Activated naive CD8-positive, alpha-beta T cell treated with anti-CD3 and anti-CD28 coated beads, Interleukin-2, amount 50 U/mL, for 24 hours (primary cell): ENCODE data around the gene FAM204A.

Experiments used
- ATAC-seq: fragments of 150-1000 bp; cut with Tn5 transposase; one replicate; pipeline ENCODE4 v1.10.0; 2021
- DNase-seq: peaks from one replicate; pipeline ENCODE4 v3.0.0; 2021
- H3K27ac Mint-ChIP-seq: one replicate; pipeline ENCODE4 v1.8.0; 2021; ENCODE audit warnings: mild to moderate bottlenecking, mixed read lengths
- H3K27me3 Mint-ChIP-seq: one replicate; pipeline ENCODE4 v1.8.0; 2021; ENCODE audit warnings: mixed read lengths
- H3K36me3 Mint-ChIP-seq: one replicate; pipeline ENCODE4 v1.8.0; 2021; ENCODE audit warnings: low read depth, mixed read lengths
- H3K4me1 Mint-ChIP-seq: one replicate; pipeline ENCODE4 v1.8.0; 2021; ENCODE audit warnings: mixed read lengths
- H3K4me3 Mint-ChIP-seq: one replicate; pipeline ENCODE4 v1.8.0; 2021; ENCODE audit warnings: mild to moderate bottlenecking, moderate library complexity, mixed read lengths
- H3K9me3 Mint-ChIP-seq: one replicate; pipeline ENCODE4 v1.8.0; 2021; ENCODE audit warnings: mixed read lengths

FAM204A gene

GRCh38 chr10:118277871-118278270, 64.3 kb downstream of the FAM204A start:
- Mint-ChIP-seq H3K9me3 (peaks cover 6% of the 10 kb centered on the region), H3K27me3 (peaks cover 4% of the 10 kb centered on the region), H3K4me3 (no peak overlapping the region), H3K4me1 (no peaks in the 10 kb centered on the region), H3K36me3 (no peaks in the 10 kb centered on the region), H3K27ac (no peak overlapping the region)
- ATAC-seq = no peak
- DNase-seq = no peak

GRCh38 chr10:118276727-118277126, 65.4 kb downstream of the FAM204A start:
- DNase-seq = no peak
- H3K27ac Mint-ChIP-seq = no peak overlapping the region
- peaks cover 6% of the 10 kb centered on the region for H3K9me3 Mint-ChIP-seq
- no peak overlapping the region for H3K4me3 Mint-ChIP-seq
- no peak for ATAC-seq
- no peaks in the 10 kb centered on the region for H3K4me1 Mint-ChIP-seq
- no peaks in the 10 kb centered on the region for H3K36me3 Mint-ChIP-seq
- peaks cover 7% of the 10 kb centered on the region for H3K27me3 Mint-ChIP-seq

DNA sequence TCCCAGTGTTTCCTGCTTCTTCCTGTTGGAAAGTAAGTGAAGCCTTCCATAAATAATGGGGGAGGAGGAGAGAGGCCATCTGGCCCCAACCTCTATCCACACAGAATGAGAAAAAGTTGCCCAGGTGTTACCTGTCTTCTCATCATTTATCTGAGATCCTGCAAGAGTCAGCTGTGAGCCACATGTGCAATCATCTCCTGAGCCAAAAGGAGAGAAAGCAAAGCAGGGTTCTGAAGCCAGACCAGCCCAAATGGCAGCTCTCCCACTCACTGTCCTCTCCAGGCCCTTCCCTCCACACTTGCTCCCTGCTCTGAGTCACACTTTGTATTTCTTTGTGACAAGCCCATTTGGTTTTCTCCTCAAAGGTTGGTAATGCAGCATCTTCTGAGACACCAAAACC, 65.9 kb downstream of the FAM204A start:
- Mint-ChIP-seq H3K27ac (no peak overlapping the region), H3K27me3 (peaks cover 7% of the 10 kb centered on the region), H3K4me3 (no peak overlapping the region), H3K9me3 (peaks cover 6% of the 10 kb centered on the region), H3K36me3 (no peaks in the 10 kb centered on the region), H3K4me1 (no peaks in the 10 kb centered on the region)
- no peak for DNase-seq
- no peak for ATAC-seq

- H3K4me3 Mint-ChIP-seq = no peak overlapping the region
- no peaks in the 10 kb centered on the region for H3K4me1 Mint-ChIP-seq
- no peaks in the 10 kb centered on the region for H3K36me3 Mint-ChIP-seq
- DNase-seq (no peak), ATAC-seq (no peak)
- peaks cover 24% of the 10 kb centered on the region for H3K27me3 Mint-ChIP-seq
- H3K9me3 Mint-ChIP-seq = peaks cover 6% of the 10 kb centered on the region
- H3K27ac Mint-ChIP-seq = no peak overlapping the region
These were observed 68.5 kb downstream of the FAM204A start for GRCh38 chr10:118273662-118274061.

GRCh38 chr10:118272767-118273166, 69.4 kb downstream of the FAM204A start:
- no peak for ATAC-seq
- Mint-ChIP-seq H3K27ac (no peak overlapping the region), H3K9me3 (peaks cover 6% of the 10 kb centered on the region), H3K36me3 (no peaks in the 10 kb centered on the region), H3K4me1 (no peaks in the 10 kb centered on the region), H3K4me3 (no peak overlapping the region), H3K27me3 (peaks cover 29% of the 10 kb centered on the region)
- no peak for DNase-seq

GRCh38 chr10:118272149-118272721, 69.9 kb downstream of the FAM204A start:
- peaks cover 31% of the 10 kb centered on the region for H3K27me3 Mint-ChIP-seq
- ATAC-seq (no peak), DNase-seq (no peak)
- no peaks in the 10 kb centered on the region for H3K4me1 Mint-ChIP-seq
- no peak overlapping the region for H3K27ac Mint-ChIP-seq
- no peaks in the 10 kb centered on the region for H3K36me3 Mint-ChIP-seq
- peaks cover under 1% of the 10 kb centered on the region for H3K9me3 Mint-ChIP-seq
- H3K4me3 Mint-ChIP-seq = no peak overlapping the region

DNA sequence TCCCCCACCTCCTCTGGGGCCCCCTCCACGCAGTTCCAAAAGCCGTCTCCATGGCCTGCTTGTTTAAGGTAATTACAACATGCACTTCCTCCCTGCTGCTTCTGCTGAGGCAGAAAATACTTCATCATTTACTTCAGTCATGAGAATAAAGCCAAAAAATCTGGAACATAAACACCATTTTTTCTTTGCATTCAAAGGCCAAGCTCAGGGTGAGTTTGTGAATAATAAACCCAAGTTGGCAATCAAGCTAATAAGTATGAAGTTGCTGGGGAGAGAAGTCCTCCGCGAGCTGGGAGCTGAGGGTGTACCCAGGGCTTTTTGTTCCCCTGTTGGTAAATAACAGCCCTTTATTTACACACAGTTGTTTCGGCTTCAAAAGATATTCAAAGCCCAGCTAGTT, 70.5 kb downstream of the FAM204A start:
- no peak for ATAC-seq
- Mint-ChIP-seq H3K9me3 (no peaks in the 10 kb centered on the region), H3K4me1 (no peaks in the 10 kb centered on the region), H3K27me3 (peaks cover 36% of the 10 kb centered on the region), H3K27ac (no peak overlapping the region), H3K4me3 (no peak overlapping the region), H3K36me3 (no peaks in the 10 kb centered on the region)
- DNase-seq = no peak

GRCh38 chr10:118266098-118266748, 75.9 kb downstream of the FAM204A start:
- Mint-ChIP-seq H3K4me1 (no peaks in the 10 kb centered on the region), H3K27ac (no peak overlapping the region), H3K36me3 (no peaks in the 10 kb centered on the region), H3K27me3 (peaks cover 53% of the 10 kb centered on the region), H3K9me3 (no peaks in the 10 kb centered on the region), H3K4me3 (no peak overlapping the region)
- DNase-seq = no peak
- no peak for ATAC-seq

GRCh38 chr10:118264838-118265470, 77.2 kb downstream of the FAM204A start:
- DNase-seq (no peak), ATAC-seq (no peak)
- H3K4me1 Mint-ChIP-seq = no peaks in the 10 kb centered on the region
- no peak overlapping the region for H3K4me3 Mint-ChIP-seq
- H3K36me3 Mint-ChIP-seq = no peaks in the 10 kb centered on the region
- no peak overlapping the region for H3K27ac Mint-ChIP-seq
- H3K9me3 Mint-ChIP-seq = no peaks in the 10 kb centered on the region
- peaks cover 55% of the 10 kb centered on the region for H3K27me3 Mint-ChIP-seq

- H3K27me3 Mint-ChIP-seq = peaks cover 54% of the 10 kb centered on the region
- no peaks in the 10 kb centered on the region for H3K36me3 Mint-ChIP-seq
- ATAC-seq (no peak), DNase-seq (no peak)
- no peaks in the 10 kb centered on the region for H3K9me3 Mint-ChIP-seq
- H3K4me1 Mint-ChIP-seq = no peaks in the 10 kb centered on the region
- H3K27ac Mint-ChIP-seq = no peak overlapping the region
- H3K4me3 Mint-ChIP-seq = no peak overlapping the region
These were observed 77.9 kb downstream of the FAM204A start for GRCh38 chr10:118264252-118264651.

DNA sequence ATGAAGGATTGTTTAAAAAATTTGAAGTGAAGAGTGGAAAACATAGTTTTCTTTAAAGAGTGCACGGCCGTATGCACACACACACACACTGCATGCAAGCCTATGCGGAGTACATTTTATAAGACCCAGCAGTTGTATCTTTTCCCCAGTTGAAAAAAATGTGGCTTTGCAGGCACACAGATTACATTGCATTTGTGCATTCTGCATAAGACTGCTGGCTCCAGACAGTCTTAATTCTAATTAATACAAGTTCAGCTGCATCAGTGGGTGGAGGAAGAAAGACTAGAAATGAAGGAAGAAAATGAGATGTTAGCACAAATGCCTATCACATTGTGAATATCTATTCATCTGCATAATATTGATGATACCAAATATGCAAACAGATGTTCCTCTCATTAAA, 79.6 kb downstream of the FAM204A start:
- H3K27ac Mint-ChIP-seq = no peak overlapping the region
- ATAC-seq = no peak
- H3K27me3 Mint-ChIP-seq = peaks cover 56% of the 10 kb centered on the region
- DNase-seq = no peak
- H3K36me3 Mint-ChIP-seq = no peaks in the 10 kb centered on the region
- H3K9me3 Mint-ChIP-seq = no peaks in the 10 kb centered on the region
- H3K4me3 Mint-ChIP-seq = no peak overlapping the region
- no peaks in the 10 kb centered on the region for H3K4me1 Mint-ChIP-seq

- H3K36me3 Mint-ChIP-seq = no peaks in the 10 kb centered on the region
- ATAC-seq = no peak
- H3K4me3 Mint-ChIP-seq = no peak overlapping the region
- no peak overlapping the region for H3K27ac Mint-ChIP-seq
- H3K4me1 Mint-ChIP-seq = no peaks in the 10 kb centered on the region
- peaks cover 54% of the 10 kb centered on the region for H3K27me3 Mint-ChIP-seq
- DNase-seq = peak; percentile 43
- H3K9me3 Mint-ChIP-seq = no peaks in the 10 kb centered on the region
These were observed 82.7 kb downstream of the FAM204A start for GRCh38 chr10:118259288-118259906.

DNA sequence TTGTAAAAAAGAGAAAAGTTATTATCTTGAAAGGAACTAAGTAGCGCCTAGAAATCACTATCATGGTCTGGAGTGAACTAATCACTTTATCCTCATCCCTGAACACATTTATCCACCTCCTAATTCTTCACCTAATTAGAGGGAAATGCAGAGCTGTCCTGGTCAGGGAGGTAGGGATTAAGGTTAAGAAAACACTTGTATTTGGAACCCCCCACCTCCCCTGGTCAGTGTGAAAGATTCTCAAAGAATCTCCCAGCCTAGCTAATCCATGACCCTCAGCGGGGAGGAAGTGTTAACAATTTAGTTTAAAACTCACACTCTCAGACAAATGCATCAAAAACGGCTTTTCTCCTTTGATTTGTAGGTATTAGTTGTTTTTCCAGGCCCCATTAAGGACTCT, 83.8 kb downstream of the FAM204A start:
- DNase-seq (no peak), ATAC-seq (no peak)
- H3K36me3 Mint-ChIP-seq = no peaks in the 10 kb centered on the region
- no peaks in the 10 kb centered on the region for H3K9me3 Mint-ChIP-seq
- no peaks in the 10 kb centered on the region for H3K4me1 Mint-ChIP-seq
- H3K27me3 Mint-ChIP-seq = peaks cover 55% of the 10 kb centered on the region
- H3K27ac Mint-ChIP-seq = no peak overlapping the region
- H3K4me3 Mint-ChIP-seq = no peak overlapping the region

DNA sequence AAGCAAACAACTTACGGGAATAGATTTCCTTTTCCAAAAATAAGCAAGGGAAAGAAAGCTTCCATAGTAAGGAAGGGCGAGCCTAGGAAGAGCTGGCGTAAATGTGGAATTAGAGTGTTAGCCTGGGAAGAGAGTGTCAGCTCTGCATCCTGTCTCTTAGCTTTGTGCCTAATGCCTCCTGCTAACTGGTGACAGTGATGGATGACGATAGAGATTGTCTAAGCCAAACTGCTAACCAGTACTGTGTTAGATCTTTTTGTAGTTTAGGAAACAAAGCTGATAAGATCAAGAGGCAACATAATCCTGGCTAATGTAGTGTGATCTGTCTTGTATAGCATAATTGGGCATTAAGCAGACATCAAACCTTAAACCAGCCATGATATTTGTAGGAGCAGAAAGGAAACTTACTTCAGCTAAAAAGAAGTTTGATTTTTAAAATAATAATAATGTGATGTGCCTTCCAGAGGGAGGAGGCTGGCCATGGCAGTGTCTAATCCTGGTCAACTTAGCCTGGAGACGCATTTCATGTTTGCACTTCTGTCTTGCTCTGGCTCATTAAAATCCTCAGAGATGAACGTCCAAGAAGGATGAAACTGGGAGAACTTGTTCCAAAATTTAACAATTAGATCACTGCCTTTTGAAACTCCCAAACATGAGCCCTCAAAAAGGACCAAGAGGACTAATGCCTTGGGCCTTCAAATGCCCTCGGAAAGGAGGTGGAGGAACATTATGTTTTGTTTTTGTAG, 85.1 kb downstream of the FAM204A start:
- Mint-ChIP-seq H3K27ac (no peak overlapping the region), H3K27me3 (peaks cover 52% of the 10 kb centered on the region), H3K36me3 (no peaks in the 10 kb centered on the region), H3K4me3 (no peak overlapping the region), H3K9me3 (no peaks in the 10 kb centered on the region), H3K4me1 (no peaks in the 10 kb centered on the region)
- ATAC-seq (no peak), DNase-seq (no peak)
